NCI-H2107 treated with DMSO at 0.1 percent for 48 hours (cell line): ENCODE data around the gene UBE4A.
A peak's percentile ranks its signal among the peaks of the same experiment; 100 is the strongest.
"Not testable (repeated sequence)": the region's sequence is repeated elsewhere in the genome, so short reads cannot be mapped to it uniquely, and the experiment has no call there.

Experiments
- DNase-seq: peaks from one replicate; lab custom pipeline; 2025; ENCODE audit not compliant: unreplicated experiment; lab: John Stamatoyannopoulos, UW

The UBE4A gene

GRCh38 chr11:118398791-118399559 lies 39.6 kb downstream of the UBE4A start:
- DNase-seq = no peak

- peak; percentile 89 for DNase-seq
Observed at GRCh38 chr11:118401151-118401879, 41.9 kb downstream of the UBE4A start, which contains the start of gene ATP5MG. Gene ATP5MG (plus strand): TSS chr11:118401606. CDS start chr11:118401666, 60 bp downstream.

GRCh38 chr11:118401880-118402590 lies 42.6 kb downstream of the UBE4A start:
- DNase-seq = no peak

- not testable (repeated sequence) for DNase-seq
Observed at GRCh38 chr11:118402594-118402993, 43.2 kb downstream of the UBE4A start.

GRCh38 chr11:118406599-118407166 lies 47.3 kb downstream of the UBE4A start:
- DNase-seq = peak; percentile 98

- DNase-seq = no peak
Observed at GRCh38 chr11:118410055-118410745, 50.8 kb downstream of the UBE4A start.

- no peak for DNase-seq
Observed at GRCh38 chr11:118411530-118411929, 52.1 kb downstream of the UBE4A start.

- DNase-seq = no peak
Observed at GRCh38 chr11:118412921-118413320, 53.5 kb downstream of the UBE4A start.

- no peak for DNase-seq
Observed at GRCh38 chr11:118415062-118415738, 55.8 kb downstream of the UBE4A start.

GRCh38 chr11:118415739-118416068 lies 56.3 kb downstream of the UBE4A start:
- no peak for DNase-seq

GRCh38 chr11:118416900-118417299 lies 57.5 kb downstream of the UBE4A start:
- not testable (repeated sequence) for DNase-seq

- DNase-seq = no peak
Observed at GRCh38 chr11:118417801-118418200, 58.4 kb downstream of the UBE4A start.

- DNase-seq = no peak
Observed at GRCh38 chr11:118418766-118419165, 59.4 kb downstream of the UBE4A start.

- DNase-seq = no peak
Observed at GRCh38 chr11:118427707-118428106, 68.3 kb downstream of the UBE4A start.

GRCh38 chr11:118430956-118431355 lies 71.6 kb downstream of the UBE4A start:
- no peak for DNase-seq

GRCh38 chr11:118434123-118434552 lies 74.7 kb downstream of the UBE4A start:
- peak; percentile 44 for DNase-seq

- no peak for DNase-seq
Observed at GRCh38 chr11:118434553-118435289, 75.3 kb downstream of the UBE4A start.

- peak; percentile 75 for DNase-seq
Observed at GRCh38 chr11:118435290-118435892, 76.0 kb downstream of the UBE4A start.
